Esophagus squamous epithelium (tissue), 5 donors: Measurements from ENCODE around the gene CDH15. TPM values are rescaled to one million over a fixed set of nuclear protein-coding genes. Genes with fewer than 3 reads are reported as not detected.

ENCODE experiments used
- DNase-seq: peaks from one replicate; lab custom pipeline; 2025; lab: John Stamatoyannopoulos, UW
- H3K27ac ChIP-seq, 4 donors: fragments of 200-600 bp; sonication (generic); one replicate each; pipeline ENCODE4 v1.5.1; 2016 to 2019; ENCODE audit warnings: mild to moderate bottlenecking in 1 of 4
- H3K27me3 ChIP-seq, 4 donors: fragments of 200-600 bp; sonication (generic); 1 replicate in 3 of 4; 2 replicates in 1 of 4; pipeline versions ENCODE4 v1.5.1 to v1.6.0; 2017 to 2021; ENCODE audit warnings: antibody characterized with exemption in 1 of 4
- H3K36me3 ChIP-seq, 3 donors: fragments of 200-600 bp; sonication (generic); one replicate each; pipeline ENCODE4 v1.5.1; 2016 to 2019
- H3K4me1 ChIP-seq, 3 donors: fragments of 200-600 bp; sonication (generic); one replicate each; pipeline ENCODE4 v1.5.1; 2017 to 2019
- H3K4me3 ChIP-seq, 4 donors: fragments of 200-600 bp; sonication (generic); 1 replicate in 3 of 4; 2 replicates in 1 of 4; pipeline ENCODE4 v1.5.1; 2016 to 2019; ENCODE audit warnings: mild to moderate bottlenecking in 2 of 4, moderate library complexity in 1 of 4
- H3K9me3 ChIP-seq, 3 donors: fragments of 200-600 bp; sonication (generic); one replicate each; pipeline ENCODE4 v1.5.1; 2016 to 2019
- CTCF ChIP-seq, 6 experiments: fragments of 450-650 bp in 4 of 6; fragments of 200-600 bp in 2 of 6; sonication (generic) in 2 of 6; IDR thresholded peaks; one replicate each; pipeline ENCODE4 v1.5.1; 2016 to 2019; ENCODE audit warnings: antibody characterized with exemption in 6 of 6, mild to moderate bottlenecking in 4 of 6, moderate library complexity in 4 of 6
- POLR2A ChIP-seq, 4 donors: fragments of 450-650 bp; IDR thresholded peaks; one replicate each; pipeline ENCODE4 v1.6.1; 2017; ENCODE audit warnings: antibody characterized with exemption in 4 of 4, mild to moderate bottlenecking in 4 of 4, moderate library complexity in 3 of 4
- WGBS, 2 donors: methylation state at CpG; one replicate each; pipeline ENCODE4 v1.1.5; 2018; 5-methylcytosine and 5-hydroxymethylcytosine counted together
- intact Hi-C: fragments of 100-400 bp; cut with DNase I; formaldehyde crosslinking; loops from one replicate; pipeline ENCODE4 v1.15.0; 2022
- total RNA-seq, 4 donors: library from RNA; depleted of rRNA; stranded (reverse); fragments of >200 nt; gene quantifications; one replicate each; pipeline ENCODE4 v1.1.0, GENCODE V29; 2016
- donor health status: DM: yes; HTN: yes; CAD: no.

The CDH15 gene
- total RNA-seq = not detected

- no peaks in the 10 kb centered on the region for H3K9me3 ChIP-seq
- H3K36me3 ChIP-seq = no peaks in the 10 kb centered on the region
- peaks cover 0 to 99% (median 15%) of the 10 kb centered on the region in 4 donors for H3K27me3 ChIP-seq
- peaks cover 20 to 34% (median 23%) of the 10 kb centered on the region in 3 donors for H3K4me1 ChIP-seq
- WGBS, 2 donors = 7% methylated on average over 11 of the region's 74 CpGs; no CpG with 5 or more reads in 1 of the 2 donors
- DNase-seq = peak; percentile 64
- H3K4me3 ChIP-seq = peak within 1 kb of the TSS in 3 of 4 donors; percentile 11 to 49 (median 34)
- intact Hi-C loops = loop anchor here (5.0 kb wide), 1 partner anchor 434 kb away; no protein-coding TSS in a partner anchor
- H3K27ac ChIP-seq = peak within 1 kb of the TSS in 1 of 4 donors; percentile 5
- TF ChIP-seq POLR2A (IDR thresholded peaks at IDR 0.05) (no peak), CTCF (IDR thresholded peaks at IDR 0.05) (no peak)
These were observed at the start of gene CDH15 for GRCh38 chr16:89171216-89172170. CDH15 (plus strand) TSS chr16:89171748; CDS start chr16:89171832, 84 bp downstream.

- H3K27me3 ChIP-seq = no peaks in the 10 kb centered on the region
- intact Hi-C loops = no loop called here
- H3K4me3 ChIP-seq = no peak overlapping the region
- WGBS, 2 donors = 58 to 62% methylated on average over 6 to 8 of the region's 11 CpGs
- peak overlapping the region in 3 of 4 donors; percentile 10 to 43 (median 39) for H3K27ac ChIP-seq
- H3K9me3 ChIP-seq = no peaks in the 10 kb centered on the region
- peaks cover 0 to 19% (median 0%) of the 10 kb centered on the region in 3 donors for H3K4me1 ChIP-seq
- peaks cover 10 to 86% (median 14%) of the 10 kb centered on the region in 3 donors for H3K36me3 ChIP-seq
- DNase-seq = no peak
- TF ChIP-seq POLR2A (IDR thresholded peaks at IDR 0.05) (no peak), CTCF (IDR thresholded peaks at IDR 0.05) (peak in 1 of 6 experiments; percentile 24)
These were observed 49.2 kb upstream of the CDH15 start for GRCh38 chr16:89122322-89122851.

GRCh38 chr16:89123001-89123830, 48.3 kb upstream of the CDH15 start:
- Histone ChIP-seq H3K27me3 (no peaks in the 10 kb centered on the region), H3K4me1 (peaks cover 0 to 19% (median 0%) of the 10 kb centered on the region in 3 donors), H3K4me3 (no peak overlapping the region), H3K9me3 (no peaks in the 10 kb centered on the region), H3K36me3 (peaks cover 10 to 77% (median 14%) of the 10 kb centered on the region in 3 donors), H3K27ac (peak overlapping the region in 1 of 4 donors; percentile 39)
- WGBS, 2 donors = 96 to 100% methylated on average over 1 to 12 of the region's 25 CpGs
- no peak for TF ChIP-seq POLR2A (IDR thresholded peaks at IDR 0.05)
- no peak for TF ChIP-seq CTCF (IDR thresholded peaks at IDR 0.05)
- intact Hi-C loops = no loop called here
- no peak for DNase-seq

- TF ChIP-seq POLR2A (IDR thresholded peaks at IDR 0.05) = no peak
- TF ChIP-seq CTCF (IDR thresholded peaks at IDR 0.05) = no peak
- no peak overlapping the region for H3K27ac ChIP-seq
- H3K4me3 ChIP-seq = no peak overlapping the region
- DNase-seq = no peak
- H3K4me1 ChIP-seq = peaks cover 0 to 19% (median 0%) of the 10 kb centered on the region in 3 donors
- intact Hi-C loops = no loop called here
- no peaks in the 10 kb centered on the region for H3K9me3 ChIP-seq
- WGBS, 2 donors = 95 to 96% methylated on average over 7 to 12 of the region's 12 CpGs
- no peaks in the 10 kb centered on the region for H3K27me3 ChIP-seq
- peaks cover 10 to 77% (median 14%) of the 10 kb centered on the region in 3 donors for H3K36me3 ChIP-seq
These were observed 47.8 kb upstream of the CDH15 start for GRCh38 chr16:89123831-89124100.
